ENCODE measurements around the gene AFAP1L2.

AFAP1L2 gene, protein sequence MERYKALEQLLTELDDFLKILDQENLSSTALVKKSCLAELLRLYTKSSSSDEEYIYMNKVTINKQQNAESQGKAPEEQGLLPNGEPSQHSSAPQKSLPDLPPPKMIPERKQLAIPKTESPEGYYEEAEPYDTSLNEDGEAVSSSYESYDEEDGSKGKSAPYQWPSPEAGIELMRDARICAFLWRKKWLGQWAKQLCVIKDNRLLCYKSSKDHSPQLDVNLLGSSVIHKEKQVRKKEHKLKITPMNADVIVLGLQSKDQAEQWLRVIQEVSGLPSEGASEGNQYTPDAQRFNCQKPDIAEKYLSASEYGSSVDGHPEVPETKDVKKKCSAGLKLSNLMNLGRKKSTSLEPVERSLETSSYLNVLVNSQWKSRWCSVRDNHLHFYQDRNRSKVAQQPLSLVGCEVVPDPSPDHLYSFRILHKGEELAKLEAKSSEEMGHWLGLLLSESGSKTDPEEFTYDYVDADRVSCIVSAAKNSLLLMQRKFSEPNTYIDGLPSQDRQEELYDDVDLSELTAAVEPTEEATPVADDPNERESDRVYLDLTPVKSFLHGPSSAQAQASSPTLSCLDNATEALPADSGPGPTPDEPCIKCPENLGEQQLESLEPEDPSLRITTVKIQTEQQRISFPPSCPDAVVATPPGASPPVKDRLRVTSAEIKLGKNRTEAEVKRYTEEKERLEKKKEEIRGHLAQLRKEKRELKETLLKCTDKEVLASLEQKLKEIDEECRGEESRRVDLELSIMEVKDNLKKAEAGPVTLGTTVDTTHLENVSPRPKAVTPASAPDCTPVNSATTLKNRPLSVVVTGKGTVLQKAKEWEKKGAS

DNA sequence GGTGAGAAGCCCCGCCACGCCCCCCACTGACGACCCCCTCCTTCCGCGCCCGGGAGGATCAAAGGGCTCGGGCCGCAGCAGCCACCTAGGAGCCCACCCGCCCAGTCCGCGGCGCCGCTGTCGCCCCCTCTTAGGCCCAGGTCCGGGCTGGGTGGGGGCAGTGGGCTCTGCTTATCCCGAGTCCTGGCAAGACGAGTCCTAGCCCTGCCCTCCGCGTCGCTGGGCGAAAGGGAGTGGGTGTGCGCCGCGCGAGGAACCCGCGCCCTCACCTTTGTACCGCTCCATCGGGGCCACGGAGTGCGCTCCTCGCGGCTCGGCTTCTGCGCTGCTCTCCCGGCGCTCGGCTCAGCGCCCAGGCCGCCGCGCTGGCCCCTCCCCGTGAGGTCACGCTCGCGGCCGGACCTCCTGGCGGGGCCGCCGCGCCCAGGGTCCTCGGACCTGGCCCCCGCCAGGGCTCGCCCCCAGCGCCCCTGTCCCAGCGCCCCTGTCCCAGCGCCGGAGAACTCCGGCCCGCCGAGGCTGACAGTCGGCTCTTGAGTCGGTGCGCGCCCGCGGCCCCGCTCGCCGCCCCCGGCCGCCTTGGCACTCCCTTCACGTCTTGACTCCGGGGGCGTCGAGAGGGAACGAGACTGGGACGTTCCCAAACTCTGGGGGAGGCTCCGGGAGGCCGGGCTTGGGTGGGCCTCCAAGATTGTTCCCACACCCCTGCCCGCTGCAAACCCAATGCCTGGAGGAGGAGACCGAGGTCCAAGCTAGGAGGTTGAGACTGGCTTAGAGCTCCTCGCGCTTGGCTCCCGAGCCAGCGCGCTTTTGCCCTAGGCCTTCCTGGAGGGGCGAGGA, at the start of gene AFAP1L2:
TSS of gene AFAP1L2 (minus strand) at position 332 of the 840 bp plus-strand sequence. CDS start at position 285, 47 bp downstream.
- no peak for DNase-seq

GRCh38 chr10:114453576-114453975, 49.3 kb upstream of the AFAP1L2 start:
- no peak for DNase-seq

GRCh38 chr10:114448897-114449296, 44.6 kb upstream of the AFAP1L2 start:
- DNase-seq = no peak

- no peak for DNase-seq
These were observed 41.0 kb upstream of the AFAP1L2 start for GRCh38 chr10:114445332-114445731.

- DNase-seq = no peak
These were observed 40.5 kb upstream of the AFAP1L2 start for GRCh38 chr10:114444819-114445218.

DNA sequence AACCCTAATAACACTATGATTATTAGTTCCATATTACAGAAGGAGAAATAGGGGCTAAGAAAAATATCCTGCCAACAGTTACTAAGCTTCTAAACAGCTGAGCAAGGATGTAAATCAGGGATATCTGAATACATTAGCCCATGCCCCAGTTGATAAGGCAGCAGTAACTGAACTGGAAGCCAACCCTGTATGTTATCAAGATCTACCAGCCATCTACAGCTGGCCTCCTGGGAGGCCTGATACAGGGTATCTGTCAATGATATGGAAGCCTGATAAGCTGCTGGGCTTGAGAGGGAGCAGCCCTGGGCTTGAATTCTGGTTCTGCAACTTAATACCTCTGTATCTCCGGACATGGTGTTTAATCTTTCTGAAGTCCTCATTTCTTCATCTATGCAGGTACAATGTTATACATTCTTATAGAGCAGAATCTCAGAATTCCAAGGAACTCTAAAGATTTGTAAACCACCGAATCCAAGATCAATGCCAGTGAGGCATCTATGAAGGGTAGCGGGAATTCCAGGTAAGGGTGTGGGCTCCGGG, 37.9 kb upstream of the AFAP1L2 start:
- DNase-seq = no peak

- no peak for DNase-seq
These were observed 36.8 kb upstream of the AFAP1L2 start for GRCh38 chr10:114441107-114441506.

GRCh38 chr10:114437473-114438292, 33.4 kb upstream of the AFAP1L2 start:
- no peak for DNase-seq

GRCh38 chr10:114436941-114437340, 32.6 kb upstream of the AFAP1L2 start:
- DNase-seq = no peak

DNA sequence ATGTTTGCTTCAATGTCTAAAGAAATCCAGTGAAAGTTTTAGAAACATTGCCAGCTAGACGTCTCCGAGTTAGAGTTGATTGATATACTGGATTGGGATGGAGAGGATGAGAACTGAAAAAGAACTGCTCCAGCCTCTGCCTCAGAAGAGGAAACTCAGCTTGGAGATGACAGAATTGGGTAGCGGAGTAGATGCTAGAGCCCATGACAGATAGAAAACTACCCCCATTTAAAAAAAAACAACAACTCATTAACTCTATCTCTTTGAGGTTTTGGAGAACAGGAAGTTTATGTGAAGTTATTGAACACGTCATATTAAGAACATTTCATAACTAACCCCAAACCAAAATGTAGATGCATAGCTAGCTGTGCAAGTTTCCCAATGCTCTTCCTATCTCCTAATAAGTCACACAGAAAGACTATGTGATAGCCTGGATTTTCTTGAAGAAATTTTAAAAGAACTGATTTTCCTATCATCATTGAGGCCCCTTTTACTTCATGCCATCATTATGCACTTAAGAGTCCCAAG, 28.3 kb upstream of the AFAP1L2 start:
- DNase-seq = no peak

GRCh38 chr10:114431414-114432135, 27.3 kb upstream of the AFAP1L2 start:
- no peak for DNase-seq

DNA sequence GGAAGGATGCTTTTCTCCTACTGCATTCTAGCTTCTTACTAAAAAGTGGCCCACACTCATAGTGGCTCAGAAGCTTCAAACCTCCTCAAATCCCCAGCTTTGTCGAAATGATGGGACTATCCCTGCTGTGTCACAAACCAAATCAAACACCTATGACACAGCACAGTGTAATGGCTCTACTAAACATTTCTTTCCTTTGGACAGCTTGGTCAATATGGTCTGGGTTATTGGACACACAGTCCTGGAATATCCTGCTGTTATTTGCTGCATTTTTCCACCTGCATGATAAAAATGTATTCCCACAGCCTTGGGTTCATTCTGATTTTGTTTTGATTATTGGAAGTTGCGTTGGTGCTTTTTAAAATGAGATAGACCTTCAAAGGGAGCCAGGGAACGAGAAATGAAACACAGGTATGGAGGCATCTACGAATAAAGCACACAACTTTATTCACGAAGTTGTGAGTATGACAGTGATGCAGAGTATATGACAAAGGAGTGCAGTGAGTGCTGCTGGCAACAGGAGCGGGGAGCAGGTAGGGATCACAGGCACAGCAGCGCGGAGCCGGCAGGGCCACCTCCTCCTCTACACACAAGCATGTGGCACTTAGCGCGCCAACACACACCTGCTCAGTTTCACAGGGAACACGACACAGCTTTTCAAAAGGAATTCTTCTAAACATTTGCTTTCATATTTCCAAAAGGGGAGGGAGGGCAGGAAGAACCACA, 26.5 kb upstream of the AFAP1L2 start:
- no peak for DNase-seq

- no peak for DNase-seq
These were observed 25.5 kb upstream of the AFAP1L2 start for GRCh38 chr10:114429581-114430335.

DNA sequence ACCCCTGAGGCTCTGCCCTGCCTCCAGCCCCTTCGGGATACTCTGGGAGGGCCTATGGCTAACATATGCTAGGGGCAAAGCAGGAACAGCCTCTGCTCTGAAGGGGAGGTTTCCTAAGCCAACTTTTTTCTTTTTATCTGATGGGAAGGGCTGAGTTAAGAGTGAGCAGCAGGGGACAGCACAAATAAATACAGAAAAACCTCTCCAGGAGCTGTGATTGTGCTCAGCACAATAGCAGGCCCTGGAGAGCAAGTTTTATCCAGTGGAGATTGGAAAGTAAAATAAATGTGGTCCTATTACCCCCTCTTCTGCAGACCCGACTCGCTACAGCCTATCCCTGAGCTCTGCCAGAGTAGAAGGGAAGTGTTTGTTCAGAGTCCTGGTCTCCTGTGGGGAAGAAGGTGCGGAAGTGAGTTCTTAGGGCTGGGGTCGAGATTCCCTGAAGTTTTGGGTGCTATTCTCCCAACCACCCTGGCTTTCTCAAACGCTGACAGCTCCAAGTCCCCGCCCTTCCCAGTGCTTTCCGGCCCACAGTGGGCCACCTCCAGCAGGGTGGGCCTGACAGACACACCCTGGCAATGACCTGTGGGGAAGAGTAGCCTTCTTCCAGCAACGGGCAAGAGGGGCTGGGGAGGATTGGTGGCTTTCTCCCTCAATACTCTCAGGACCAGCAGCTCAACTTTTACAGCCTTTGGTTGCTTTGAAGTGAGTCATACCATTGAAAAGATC, 23.0 kb upstream of the AFAP1L2 start:
- DNase-seq = no peak

DNA sequence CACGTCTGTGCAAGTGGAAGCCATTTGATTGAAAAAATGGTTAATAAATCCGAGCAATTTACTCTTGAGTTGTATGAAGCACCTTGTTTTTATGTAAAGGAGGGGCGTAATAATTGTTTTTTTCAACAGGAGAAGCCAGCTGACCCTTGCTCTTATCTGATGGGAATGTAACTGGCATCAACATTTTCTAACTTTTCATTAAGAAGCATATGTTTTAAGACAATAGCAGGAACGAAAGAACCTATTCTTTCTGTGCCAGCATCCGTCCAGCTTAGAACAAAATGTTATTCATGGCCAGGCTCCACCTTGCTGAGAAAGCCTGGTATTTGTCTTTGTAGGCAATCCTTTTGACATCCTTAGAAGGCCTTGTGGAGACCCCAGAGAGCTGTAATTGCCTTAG, 22.2 kb upstream of the AFAP1L2 start:
- no peak for DNase-seq

GRCh38 chr10:114420811-114421485, 16.6 kb upstream of the AFAP1L2 start:
- no peak for DNase-seq

GRCh38 chr10:114418109-114418508, 13.8 kb upstream of the AFAP1L2 start:
- no peak for DNase-seq
